Neural progenitor cell (in vitro differentiated cells): Measurements from ENCODE around the gene SCP2D1. TPM values are rescaled to one million over a fixed set of nuclear protein-coding genes. Genes with fewer than 3 reads are reported as not detected.
A peak's percentile ranks its signal among the peaks of the same experiment; 100 is the strongest.

Experiments used
- DNase-seq: peaks from one replicate; pipeline ENCODE4 v3.0.0-alpha.2; 2016; ENCODE audit warnings: low spot score
- H2AFZ ChIP-seq: fragments of 200-600 bp; sonication (generic); replicated peaks from 2 replicates; pipeline ENCODE4 v1.6.1; 2016; ENCODE audit warnings: antibody characterized with exemption
- H3F3A ChIP-seq: fragments of 200-600 bp; sonication (generic); 2 replicates; pipeline ENCODE4 v1.6.1; 2016; ENCODE audit warnings: antibody characterized with exemption, low read depth
- H3K27ac ChIP-seq: fragments of 200-600 bp; sonication (generic); 2 replicates; pipeline ENCODE4 v1.5.1; 2016; ENCODE audit warnings: mild to moderate bottlenecking
- H3K27me3 ChIP-seq: fragments of 200-600 bp; sonication (generic); 2 replicates; pipeline ENCODE4 v1.6.1; 2016; ENCODE audit warnings: mild to moderate bottlenecking, moderate library complexity
- H3K36me3 ChIP-seq: fragments of 200-600 bp; sonication (generic); 2 replicates; pipeline ENCODE4 v1.5.1; 2016
- H3K4me1 ChIP-seq: fragments of 200-600 bp; sonication (generic); 2 replicates; pipeline ENCODE4 v1.6.1; 2016; ENCODE audit warnings: mixed run types
- H3K4me2 ChIP-seq: fragments of 200-600 bp; sonication (generic); 2 replicates; pipeline ENCODE4 v1.6.1; 2016
- H3K4me3 ChIP-seq: fragments of 200-600 bp; sonication (generic); 2 replicates; pipeline ENCODE4 v1.5.1; 2016
- H3K79me2 ChIP-seq: fragments of 200-600 bp; sonication (generic); 2 replicates; pipeline ENCODE4 v1.6.1; 2016; ENCODE audit warnings: low read depth
- H3K9ac ChIP-seq: fragments of 200-600 bp; sonication (generic); 2 replicates; pipeline ENCODE4 v1.6.1; 2016
- H3K9me3 ChIP-seq: fragments of 200-600 bp; sonication (generic); 2 replicates; pipeline ENCODE4 v1.5.1; 2016; ENCODE audit warnings: low read depth
- H4K20me1 ChIP-seq: fragments of 200-600 bp; sonication (generic); 2 replicates; pipeline ENCODE4 v1.6.1; 2016; ENCODE audit warnings: low read depth
- H3K27ac Mint-ChIP-seq: 3 replicates; pipeline ENCODE4 v1.8.0; 2021; ENCODE audit warnings: mixed read lengths
- H3K27me3 Mint-ChIP-seq: 2 replicates; pipeline ENCODE4 v1.8.0; 2022; ENCODE audit warnings: low read depth, mild to moderate bottlenecking, inconsistent platforms, moderate library complexity, mixed read lengths; ENCODE audit not compliant: insufficient read depth
- H3K36me3 Mint-ChIP-seq: 3 replicates; pipeline ENCODE4 v1.8.0; 2021; ENCODE audit warnings: mixed read lengths
- H3K4me1 Mint-ChIP-seq: 3 replicates; pipeline ENCODE4 v1.8.0; 2021; ENCODE audit warnings: mixed read lengths
- H3K4me3 Mint-ChIP-seq: 3 replicates; pipeline ENCODE4 v1.8.0; 2021; ENCODE audit warnings: mild to moderate bottlenecking, moderate library complexity, mixed read lengths
- H3K9me3 Mint-ChIP-seq: 3 replicates; pipeline ENCODE4 v1.8.0; 2020; ENCODE audit warnings: mixed read lengths
- EZH2 ChIP-seq: fragments of 200-600 bp; sonication (generic); IDR thresholded peaks from 2 replicates; pipeline ENCODE4 v1.6.1; 2017; ENCODE audit warnings: antibody characterized with exemption, mild to moderate bottlenecking, moderate library complexity
- EZH2phosphoT487 ChIP-seq: fragments of 200-600 bp; sonication (generic); IDR thresholded peaks from 2 replicates; pipeline ENCODE4 v1.6.1; 2017; ENCODE audit warnings: antibody characterized with exemption
- total RNA-seq: library from RNA; depleted of rRNA; stranded (reverse); fragments of >200 nt; gene quantifications from 2 replicates; pipeline ENCODE4 v1.2.3, GENCODE V29; 2015; ENCODE audit warnings: low replicate concordance
- TF ChIP-seq, protein P1 (sequence below): fragments of 200-600 bp; sonication (generic); IDR thresholded peaks from 2 replicates; pipeline ENCODE4 v1.5.1; 2017; ENCODE audit warnings: antibody characterized with exemption, mild to moderate bottlenecking

SCP2D1 gene
- total RNA-seq, 1 donor from 2014 or later = not detected

DNA sequence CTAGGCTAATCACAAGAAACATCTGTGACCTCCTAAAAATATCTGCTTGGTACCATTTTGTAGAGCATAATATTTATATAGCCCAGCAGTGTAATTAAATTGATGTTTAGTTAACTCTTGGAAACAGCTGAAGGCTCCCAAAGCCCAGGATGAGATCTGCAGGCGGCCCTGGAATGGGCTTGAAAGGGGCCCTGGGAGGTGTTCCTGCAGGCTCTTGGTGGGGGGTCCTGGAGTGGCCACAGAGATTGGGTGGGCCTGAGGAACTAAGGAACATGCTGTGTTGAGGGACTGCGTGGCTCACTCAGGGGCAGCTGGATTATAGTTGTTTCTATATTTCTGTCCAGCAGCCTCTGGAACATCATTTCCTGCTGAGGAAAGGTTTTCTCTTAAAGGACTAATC is 9.2 kb downstream of the SCP2D1 start:
- Histone ChIP-seq H3K27me3 (no peaks in the 10 kb centered on the region), H3F3A (no peaks in the 10 kb centered on the region), H3K9me3 (no peaks in the 10 kb centered on the region), H3K4me2 (no peak overlapping the region), H3K79me2 (no peaks in the 10 kb centered on the region), H4K20me1 (no peaks in the 10 kb centered on the region), H3K36me3 (no peaks in the 10 kb centered on the region), H2AFZ (no peak overlapping the region), H3K9ac (no peak overlapping the region), H3K4me1 (peaks cover 3% of the 10 kb centered on the region), H3K27ac (no peak overlapping the region), H3K4me3 (no peak overlapping the region)
- H3K27me3 Mint-ChIP-seq = peaks cover 15% of the 10 kb centered on the region
- H3K9me3 Mint-ChIP-seq = no peaks in the 10 kb centered on the region
- no peak for DNase-seq
- no peaks in the 10 kb centered on the region for H3K36me3 Mint-ChIP-seq
- H3K4me1 Mint-ChIP-seq = peaks cover 22% of the 10 kb centered on the region
- H3K4me3 Mint-ChIP-seq = no peak overlapping the region
- H3K27ac Mint-ChIP-seq = peak overlapping the region; percentile 33
- TF ChIP-seq EZH2 = no peak
- TF ChIP-seq, protein P1, sequence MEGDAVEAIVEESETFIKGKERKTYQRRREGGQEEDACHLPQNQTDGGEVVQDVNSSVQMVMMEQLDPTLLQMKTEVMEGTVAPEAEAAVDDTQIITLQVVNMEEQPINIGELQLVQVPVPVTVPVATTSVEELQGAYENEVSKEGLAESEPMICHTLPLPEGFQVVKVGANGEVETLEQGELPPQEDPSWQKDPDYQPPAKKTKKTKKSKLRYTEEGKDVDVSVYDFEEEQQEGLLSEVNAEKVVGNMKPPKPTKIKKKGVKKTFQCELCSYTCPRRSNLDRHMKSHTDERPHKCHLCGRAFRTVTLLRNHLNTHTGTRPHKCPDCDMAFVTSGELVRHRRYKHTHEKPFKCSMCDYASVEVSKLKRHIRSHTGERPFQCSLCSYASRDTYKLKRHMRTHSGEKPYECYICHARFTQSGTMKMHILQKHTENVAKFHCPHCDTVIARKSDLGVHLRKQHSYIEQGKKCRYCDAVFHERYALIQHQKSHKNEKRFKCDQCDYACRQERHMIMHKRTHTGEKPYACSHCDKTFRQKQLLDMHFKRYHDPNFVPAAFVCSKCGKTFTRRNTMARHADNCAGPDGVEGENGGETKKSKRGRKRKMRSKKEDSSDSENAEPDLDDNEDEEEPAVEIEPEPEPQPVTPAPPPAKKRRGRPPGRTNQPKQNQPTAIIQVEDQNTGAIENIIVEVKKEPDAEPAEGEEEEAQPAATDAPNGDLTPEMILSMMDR = no peak
- TF ChIP-seq EZH2phosphoT487 = no peak

DNA sequence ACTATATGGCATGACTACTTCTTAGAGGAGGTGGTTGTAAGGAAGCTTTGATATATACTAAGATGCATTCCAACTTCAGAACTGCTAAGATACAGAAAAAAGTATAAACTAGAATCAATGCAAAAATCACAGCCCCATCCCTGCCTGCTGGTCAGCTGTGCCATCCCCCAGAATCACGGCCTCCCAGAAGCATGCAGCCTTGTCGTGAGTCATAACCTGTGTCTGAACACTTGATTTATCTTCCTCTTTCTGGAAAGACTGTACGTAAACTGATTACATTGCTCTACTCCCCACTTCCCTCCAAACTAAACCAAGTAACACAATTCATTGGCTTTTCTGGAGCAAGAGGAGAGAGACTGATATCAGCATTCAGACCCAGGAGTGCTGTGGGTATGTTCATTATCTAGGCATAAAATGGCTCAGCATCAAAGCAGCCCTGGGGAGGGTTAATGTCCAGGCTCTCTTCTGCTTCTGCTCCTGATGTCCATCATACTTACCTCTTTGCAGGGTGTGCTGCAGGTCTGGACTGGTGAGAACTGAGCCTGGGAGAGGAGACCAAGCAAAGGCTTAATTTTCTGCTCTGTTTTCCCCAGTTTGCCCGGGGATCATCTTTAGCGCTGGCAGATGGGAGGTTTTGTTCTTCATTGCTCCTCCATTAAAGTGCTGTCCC is 18.4 kb downstream of the SCP2D1 start:
- H3K36me3 ChIP-seq = no peaks in the 10 kb centered on the region
- H3F3A ChIP-seq = peaks cover 17% of the 10 kb centered on the region
- Mint-ChIP-seq H3K9me3 (peaks cover 10% of the 10 kb centered on the region), H3K27me3 (peaks cover 9% of the 10 kb centered on the region), H3K4me3 (no peak overlapping the region), H3K27ac (peak overlapping the region; percentile 81), H3K4me1 (peaks cover 21% of the 10 kb centered on the region), H3K36me3 (no peaks in the 10 kb centered on the region)
- H3K27me3 ChIP-seq = peaks cover 38% of the 10 kb centered on the region
- no peak for TF ChIP-seq EZH2phosphoT487
- TF ChIP-seq, protein P1 = no peak
- no peak for TF ChIP-seq EZH2
- no peak for DNase-seq
- H3K9ac ChIP-seq = no peak overlapping the region
- no peak overlapping the region for H3K27ac ChIP-seq
- no peaks in the 10 kb centered on the region for H3K9me3 ChIP-seq
- no peak overlapping the region for H3K4me3 ChIP-seq
- no peak overlapping the region for H2AFZ ChIP-seq
- H4K20me1 ChIP-seq = no peaks in the 10 kb centered on the region
- peaks cover 15% of the 10 kb centered on the region for H3K4me1 ChIP-seq
- peak overlapping the region; percentile 28 for H3K4me2 ChIP-seq
- H3K79me2 ChIP-seq = no peaks in the 10 kb centered on the region

DNA sequence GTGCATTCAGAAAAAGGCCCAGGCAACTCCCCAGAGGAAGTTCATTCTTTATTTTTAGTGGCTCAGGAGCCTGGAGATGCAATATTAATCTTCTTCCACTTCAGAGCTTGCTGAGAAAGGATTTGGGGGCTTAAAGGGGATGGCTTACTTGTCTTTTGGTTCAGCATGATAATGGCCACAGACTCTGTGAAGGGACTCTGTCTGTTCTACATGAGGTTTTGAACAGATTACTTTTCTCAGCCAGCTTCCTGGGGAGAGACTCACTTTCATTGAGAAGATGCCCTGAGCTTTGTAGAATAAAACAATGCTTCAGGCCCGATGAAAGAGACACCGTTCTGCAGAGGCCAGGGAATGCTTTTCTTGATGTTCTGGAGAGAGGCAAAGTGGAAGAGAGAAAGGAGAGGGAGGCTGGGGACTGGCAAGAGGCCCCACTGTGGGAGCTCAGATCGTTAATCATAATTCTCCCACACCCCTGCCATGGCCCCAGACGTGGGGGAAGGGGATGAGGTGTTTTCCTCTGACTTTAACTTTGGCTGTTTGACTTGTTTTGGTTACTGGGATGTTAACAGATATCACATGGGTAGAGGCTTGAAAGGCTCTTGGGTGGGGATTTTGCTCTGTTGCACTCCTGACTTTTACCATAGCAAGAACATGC is 19.1 kb downstream of the SCP2D1 start:
- H4K20me1 ChIP-seq = no peaks in the 10 kb centered on the region
- no peak overlapping the region for H3K4me3 ChIP-seq
- Mint-ChIP-seq H3K9me3 (peaks cover 10% of the 10 kb centered on the region), H3K27ac (peak overlapping the region; percentile 81), H3K27me3 (peaks cover 6% of the 10 kb centered on the region), H3K4me1 (peaks cover 21% of the 10 kb centered on the region), H3K4me3 (peak overlapping the region; percentile 7), H3K36me3 (no peaks in the 10 kb centered on the region)
- H3K9me3 ChIP-seq = no peaks in the 10 kb centered on the region
- no peak overlapping the region for H3K9ac ChIP-seq
- no peaks in the 10 kb centered on the region for H3K79me2 ChIP-seq
- peaks cover 43% of the 10 kb centered on the region for H3K27me3 ChIP-seq
- no peaks in the 10 kb centered on the region for H3K36me3 ChIP-seq
- no peak overlapping the region for H2AFZ ChIP-seq
- peaks cover 15% of the 10 kb centered on the region for H3K4me1 ChIP-seq
- H3K4me2 ChIP-seq = peak overlapping the region; percentile 28
- H3F3A ChIP-seq = peaks cover 17% of the 10 kb centered on the region
- no peak overlapping the region for H3K27ac ChIP-seq
- DNase-seq = peak; percentile 60
- TF ChIP-seq, protein P1 = no peak
- no peak for TF ChIP-seq EZH2phosphoT487
